ENCODE results near the gene FSHR. TPM values are rescaled to one million over a fixed set of nuclear protein-coding genes. Genes with fewer than 3 reads are reported as not detected.

FSHR gene
- total RNA-seq, 4 donors from 2014 or later: not detected

DNA sequence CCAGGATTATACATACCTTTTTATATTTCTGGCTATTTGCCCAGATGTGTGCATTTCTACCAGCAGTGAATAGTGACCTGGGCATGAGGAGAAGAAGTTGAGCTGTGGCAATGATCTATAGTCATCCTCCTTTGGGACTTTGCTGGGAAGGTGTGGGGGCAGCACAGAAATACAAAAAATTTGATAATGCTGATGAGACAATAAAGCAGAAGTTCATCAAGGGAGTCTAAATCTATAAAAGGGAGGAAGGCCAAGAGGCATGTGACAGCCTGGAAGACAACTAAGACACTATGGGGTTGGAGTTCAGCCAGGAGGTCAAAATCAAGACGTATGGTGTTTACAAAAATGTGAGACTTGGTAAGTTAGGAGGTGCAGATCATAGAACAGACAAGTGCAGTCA, 52.2 kb downstream of the FSHR start:
- Histone ChIP-seq H3K4me1 (no peaks in the 10 kb centered on the region), H3K27me3 (no peaks in the 10 kb centered on the region), H3K27ac (no peak overlapping the region), H3K36me3 (no peaks in the 10 kb centered on the region), H3K4me3 (no peak overlapping the region), H3K9me3 (no peaks in the 10 kb centered on the region)
- DNase-seq (no peak), ATAC-seq (no peak)
- TF ChIP-seq, protein P1, sequence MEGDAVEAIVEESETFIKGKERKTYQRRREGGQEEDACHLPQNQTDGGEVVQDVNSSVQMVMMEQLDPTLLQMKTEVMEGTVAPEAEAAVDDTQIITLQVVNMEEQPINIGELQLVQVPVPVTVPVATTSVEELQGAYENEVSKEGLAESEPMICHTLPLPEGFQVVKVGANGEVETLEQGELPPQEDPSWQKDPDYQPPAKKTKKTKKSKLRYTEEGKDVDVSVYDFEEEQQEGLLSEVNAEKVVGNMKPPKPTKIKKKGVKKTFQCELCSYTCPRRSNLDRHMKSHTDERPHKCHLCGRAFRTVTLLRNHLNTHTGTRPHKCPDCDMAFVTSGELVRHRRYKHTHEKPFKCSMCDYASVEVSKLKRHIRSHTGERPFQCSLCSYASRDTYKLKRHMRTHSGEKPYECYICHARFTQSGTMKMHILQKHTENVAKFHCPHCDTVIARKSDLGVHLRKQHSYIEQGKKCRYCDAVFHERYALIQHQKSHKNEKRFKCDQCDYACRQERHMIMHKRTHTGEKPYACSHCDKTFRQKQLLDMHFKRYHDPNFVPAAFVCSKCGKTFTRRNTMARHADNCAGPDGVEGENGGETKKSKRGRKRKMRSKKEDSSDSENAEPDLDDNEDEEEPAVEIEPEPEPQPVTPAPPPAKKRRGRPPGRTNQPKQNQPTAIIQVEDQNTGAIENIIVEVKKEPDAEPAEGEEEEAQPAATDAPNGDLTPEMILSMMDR (IDR thresholded peaks at IDR 0.05 in 4 of 5, conservative IDR thresholded peaks at IDR 0.05 in 1 of 5): no peak
- TF ChIP-seq POLR2A (IDR thresholded peaks at IDR 0.05): no peak
- intact Hi-C loops (cut with DNase I; ENCODE audit: low total_unique reads) (no loop called here), in situ Hi-C loops (cut with MboI; ENCODE audit: low sequenced_read_pairs in 4 of 4) (no loop called here)

GRCh38 chr2:49080681-49081080, 73.6 kb downstream of the FSHR start:
- no peaks in the 10 kb centered on the region for H3K4me1 ChIP-seq
- DNase-seq: no peak
- no peaks in the 10 kb centered on the region for H3K36me3 ChIP-seq
- in situ Hi-C loops (cut with MboI; ENCODE audit: low sequenced_read_pairs in 4 of 4) (no loop called here), intact Hi-C loops (cut with DNase I; ENCODE audit: low total_unique reads) (no loop called here)
- no peak for ATAC-seq
- H3K4me3 ChIP-seq: no peak overlapping the region
- no peak overlapping the region for H3K27ac ChIP-seq
- no peaks in the 10 kb centered on the region for H3K27me3 ChIP-seq
- no peaks in the 10 kb centered on the region for H3K9me3 ChIP-seq
- TF ChIP-seq, protein P1 (IDR thresholded peaks at IDR 0.05 in 4 of 5, conservative IDR thresholded peaks at IDR 0.05 in 1 of 5): no peak
- no peak for TF ChIP-seq POLR2A (IDR thresholded peaks at IDR 0.05)

DNA sequence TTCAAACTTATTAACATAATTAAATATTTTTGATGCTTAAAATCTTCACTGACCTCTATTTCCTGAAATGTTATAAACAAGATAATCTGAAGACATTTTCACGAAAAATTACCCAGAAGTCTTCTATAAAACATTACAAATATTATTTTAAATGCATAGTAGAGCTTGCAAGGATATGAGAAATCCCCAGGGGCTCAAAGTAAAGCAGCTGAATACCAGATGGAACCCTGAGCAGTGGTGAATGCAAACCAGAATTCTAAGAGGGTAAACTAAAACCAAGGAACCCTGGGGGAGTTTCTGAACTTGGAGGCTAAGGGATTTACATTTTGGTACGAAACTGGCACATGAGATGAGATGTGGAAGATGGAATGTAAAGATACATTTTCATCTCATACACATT, 83.6 kb downstream of the FSHR start:
- Histone ChIP-seq H3K4me1 (no peaks in the 10 kb centered on the region), H3K27ac (no peak overlapping the region), H3K9me3 (no peaks in the 10 kb centered on the region), H3K4me3 (no peak overlapping the region), H3K36me3 (no peaks in the 10 kb centered on the region), H3K27me3 (no peaks in the 10 kb centered on the region)
- ATAC-seq: no peak
- TF ChIP-seq, protein P1 (IDR thresholded peaks at IDR 0.05 in 4 of 5, conservative IDR thresholded peaks at IDR 0.05 in 1 of 5): no peak
- no peak for TF ChIP-seq POLR2A (IDR thresholded peaks at IDR 0.05)
- intact Hi-C loops (cut with DNase I; ENCODE audit: low total_unique reads) (no loop called here), in situ Hi-C loops (cut with MboI; ENCODE audit: low sequenced_read_pairs in 4 of 4) (no loop called here)
- no peak for DNase-seq

GRCh38 chr2:49069829-49070228, 84.5 kb downstream of the FSHR start:
- in situ Hi-C loops (cut with MboI; ENCODE audit: low sequenced_read_pairs in 4 of 4): no loop called here
- no peak overlapping the region for H3K4me3 ChIP-seq

GRCh38 chr2:49068613-49069012, 85.7 kb downstream of the FSHR start:
- TF ChIP-seq, protein P1 (IDR thresholded peaks at IDR 0.05 in 4 of 5, conservative IDR thresholded peaks at IDR 0.05 in 1 of 5): no peak
- no peak for TF ChIP-seq POLR2A (IDR thresholded peaks at IDR 0.05)
- Histone ChIP-seq H3K36me3 (no peaks in the 10 kb centered on the region), H3K4me3 (no peak overlapping the region), H3K27me3 (no peaks in the 10 kb centered on the region), H3K9me3 (no peaks in the 10 kb centered on the region), H3K27ac (no peak overlapping the region), H3K4me1 (no peaks in the 10 kb centered on the region)
- intact Hi-C loops (cut with DNase I; ENCODE audit: low total_unique reads): no loop called here
- in situ Hi-C loops (cut with MboI; ENCODE audit: low sequenced_read_pairs in 4 of 4): no loop called here
- ATAC-seq: no peak
- no peak for DNase-seq

More at GRCh38 chr2:49069829-49070228, 84.5 kb downstream of the FSHR start:
- TF ChIP-seq POLR2A (IDR thresholded peaks at IDR 0.05): no peak
- TF ChIP-seq, protein P1 (IDR thresholded peaks at IDR 0.05 in 4 of 5, conservative IDR thresholded peaks at IDR 0.05 in 1 of 5): no peak
- intact Hi-C loops (cut with DNase I; ENCODE audit: low total_unique reads): no loop called here
- H3K9me3 ChIP-seq: no peaks in the 10 kb centered on the region
- DNase-seq: no peak
- no peaks in the 10 kb centered on the region for H3K4me1 ChIP-seq
- no peaks in the 10 kb centered on the region for H3K27me3 ChIP-seq
- H3K27ac ChIP-seq: no peak overlapping the region
- no peak for ATAC-seq
- H3K36me3 ChIP-seq: no peaks in the 10 kb centered on the region

All from gastrocnemius medialis (tissue), 4 donors.